GM12872 (cell line): ENCODE measurements around the gene PRSS57.

Experiments
- CTCF ChIP-seq: IDR thresholded peaks from 3 replicates; pipeline ENCODE4 v1.5.1; 2011; ENCODE audit warnings: low read depth, mild to moderate bottlenecking, low read length, moderate library complexity; ENCODE audit not compliant: insufficient read depth

Gene PRSS57

GRCh38 chr19:688992-689391, 6.3 kb downstream of the PRSS57 start:
- no peak for TF ChIP-seq CTCF

DNA sequence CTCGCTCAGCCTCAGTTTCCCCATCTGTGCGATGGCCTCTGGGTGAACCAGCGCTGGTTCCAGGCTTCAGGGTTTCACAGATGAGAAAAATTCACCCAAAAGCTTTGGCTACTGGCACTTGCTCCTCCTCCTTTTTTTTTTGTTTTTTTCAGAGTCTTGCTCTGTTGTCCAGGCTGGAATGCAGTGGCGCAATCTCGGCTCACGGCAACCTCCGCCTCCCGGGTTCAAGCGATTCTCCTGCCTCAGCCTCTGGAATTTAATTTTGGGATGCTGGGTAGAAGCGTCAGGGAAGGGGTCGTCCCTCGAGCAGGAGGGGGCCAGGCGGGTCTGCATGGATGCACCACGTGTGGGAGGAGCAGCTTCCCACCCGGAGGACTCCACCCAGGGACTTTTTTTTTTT, 7.0 kb downstream of the PRSS57 start:
- TF ChIP-seq CTCF = no peak

GRCh38 chr19:687569-688166, 7.6 kb downstream of the PRSS57 start:
- TF ChIP-seq CTCF = no peak

GRCh38 chr19:686589-687297, 8.5 kb downstream of the PRSS57 start:
- no peak for TF ChIP-seq CTCF

DNA sequence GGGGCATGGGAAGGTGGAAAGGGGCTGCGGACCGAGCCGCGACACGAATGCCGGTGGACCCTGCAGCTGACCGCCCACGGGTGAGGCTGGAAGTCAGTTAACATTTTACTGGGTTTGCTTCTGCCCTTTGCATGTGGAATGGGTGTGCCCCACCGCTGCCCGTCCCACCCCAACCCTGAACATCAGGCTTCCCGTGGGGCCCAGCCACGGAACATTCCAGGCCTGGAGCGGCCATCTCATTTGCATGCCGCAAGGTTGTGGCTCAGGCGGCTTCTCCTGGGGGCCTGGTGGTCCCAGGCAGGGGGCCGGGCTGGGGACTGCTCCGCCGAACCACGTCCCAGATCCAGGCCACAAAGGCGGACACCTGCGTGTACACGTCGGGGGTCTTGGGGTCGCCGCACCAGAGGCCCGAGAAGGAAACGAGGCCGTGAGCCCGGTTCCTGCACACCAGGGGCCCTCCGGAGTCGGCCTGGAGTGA, 9.8 kb downstream of the PRSS57 start:
- no peak for TF ChIP-seq CTCF

- TF ChIP-seq CTCF = no peak
These were observed 12.5 kb downstream of the PRSS57 start for GRCh38 chr19:682678-683320.
